ENCODE results near the gene PLCH1.

Gene PLCH1

DNA sequence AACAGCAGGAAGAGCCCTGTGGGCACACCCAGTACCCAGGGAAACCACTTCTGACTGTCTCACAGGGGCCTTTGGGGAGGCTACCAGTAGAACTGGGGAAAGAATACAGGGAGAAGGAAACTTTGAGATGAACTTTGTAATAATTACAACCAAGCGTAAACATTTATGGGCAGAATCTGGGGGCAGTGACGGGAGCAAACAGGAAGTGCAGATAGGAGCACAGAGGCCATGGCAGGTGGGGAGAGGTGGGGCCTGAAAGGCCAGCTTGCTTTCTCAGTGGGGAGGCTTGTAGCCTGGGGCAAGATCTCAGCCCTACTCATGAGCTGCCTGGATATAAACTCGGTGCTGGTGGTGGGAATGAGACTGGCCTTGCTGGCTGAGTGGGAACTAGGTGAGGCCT, 209.8 kb downstream of the PLCH1 start:
- DNase-seq (ENCODE audit: low read depth) = no peak

DNA sequence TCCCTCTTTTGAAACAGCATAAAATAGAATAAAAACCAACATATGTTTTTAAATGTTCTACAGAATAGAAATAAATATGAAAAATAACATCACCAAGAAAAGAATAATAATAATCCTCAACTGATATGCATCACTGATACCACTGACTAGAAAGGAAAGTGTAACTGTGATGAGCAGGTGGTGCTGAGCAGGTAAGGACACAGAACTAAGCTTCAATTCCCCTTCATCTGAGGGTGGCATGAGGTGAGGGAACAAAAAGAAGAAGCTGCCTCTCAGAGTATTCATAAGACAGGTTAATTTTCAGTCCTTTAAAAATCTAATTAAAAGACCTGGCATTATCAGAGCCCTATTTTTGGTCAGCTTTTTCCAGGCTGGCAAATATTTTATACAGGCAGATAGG, 216.3 kb downstream of the PLCH1 start:
- DNase-seq (ENCODE audit: low read depth) = no peak

DNA sequence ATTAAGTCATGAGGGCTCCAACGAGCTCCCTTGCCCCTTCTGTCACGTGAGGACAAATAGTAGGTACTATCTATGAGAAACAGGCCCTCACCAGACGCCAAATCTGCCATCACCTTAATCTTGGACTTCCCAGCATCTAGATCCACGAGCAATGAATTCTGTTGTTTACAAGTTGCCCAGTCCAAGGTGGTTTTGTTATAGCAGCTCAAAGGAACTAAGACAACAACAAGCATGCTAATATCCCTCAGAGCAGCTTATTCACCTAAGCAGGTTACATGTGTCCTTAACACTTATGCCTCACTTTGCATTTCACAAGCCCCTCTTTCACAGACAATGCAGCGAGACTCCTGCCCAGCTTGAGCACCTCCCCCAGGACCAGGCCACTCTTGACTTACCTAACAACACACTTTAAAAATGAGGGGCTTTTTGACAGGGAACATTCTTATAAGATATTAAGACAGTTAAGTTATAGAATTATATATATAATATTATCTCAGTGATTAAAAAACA, 219.5 kb downstream of the PLCH1 start:
- no peak for DNase-seq (ENCODE audit: low read depth)

DNA sequence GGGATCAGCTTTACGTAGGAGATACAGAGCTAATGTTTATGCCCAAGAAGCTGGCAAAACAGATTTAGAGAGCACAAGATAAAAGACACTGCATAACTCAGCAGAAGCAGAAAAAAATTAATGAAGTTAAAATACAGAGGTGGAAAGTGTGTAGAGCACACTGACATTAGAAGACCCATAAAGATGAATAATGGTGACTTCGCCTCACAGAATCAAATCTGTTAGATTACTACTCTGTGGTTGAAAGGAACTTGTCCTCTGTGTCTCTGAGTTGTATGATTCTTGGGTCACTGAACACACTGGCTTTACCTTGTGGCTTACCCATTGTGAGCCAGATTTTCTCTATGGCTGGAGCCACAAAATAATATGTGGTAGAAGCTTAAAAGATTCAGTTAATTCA, 224.4 kb downstream of the PLCH1 start:
- no peak for DNase-seq (ENCODE audit: low read depth)

DNA sequence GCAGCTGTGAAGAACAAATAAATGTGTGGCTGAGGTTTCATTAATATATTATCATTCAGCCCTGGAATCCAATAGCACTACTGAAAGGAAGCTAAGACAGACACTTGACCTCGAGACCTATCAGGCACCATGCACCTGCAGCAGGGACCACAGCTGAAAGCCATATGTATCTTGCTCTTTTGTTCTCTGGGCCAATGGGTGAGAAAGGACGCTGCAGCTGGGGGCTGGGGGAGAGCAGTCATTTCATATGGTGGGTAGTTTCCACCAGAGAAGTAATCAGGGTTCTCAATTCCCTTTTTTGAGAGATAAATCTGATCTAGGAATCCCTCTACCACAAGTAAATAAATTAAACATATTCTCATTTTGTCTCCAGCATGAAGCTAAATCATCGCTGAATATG, 225.8 kb downstream of the PLCH1 start:
- no peak for DNase-seq (ENCODE audit: low read depth)

DNA sequence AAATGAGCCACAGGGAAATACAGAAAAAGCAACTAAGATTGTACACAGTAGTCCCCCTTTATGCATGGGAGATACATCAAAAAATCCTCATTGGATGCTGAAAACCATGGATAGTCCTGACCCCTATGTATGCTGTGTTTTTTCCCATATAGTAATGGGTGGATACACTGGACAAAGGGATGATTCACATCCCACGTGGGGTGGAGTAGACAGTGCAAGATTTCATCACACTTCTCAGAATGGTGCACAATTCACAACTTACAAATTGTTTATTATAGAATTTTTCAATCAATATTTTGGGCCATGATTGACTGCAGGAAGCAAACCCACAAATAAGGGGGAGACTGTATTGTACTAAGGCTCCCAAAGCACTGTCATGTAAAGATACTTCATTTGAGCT, 227.0 kb downstream of the PLCH1 start:
- no peak for DNase-seq (ENCODE audit: low read depth)

DNA sequence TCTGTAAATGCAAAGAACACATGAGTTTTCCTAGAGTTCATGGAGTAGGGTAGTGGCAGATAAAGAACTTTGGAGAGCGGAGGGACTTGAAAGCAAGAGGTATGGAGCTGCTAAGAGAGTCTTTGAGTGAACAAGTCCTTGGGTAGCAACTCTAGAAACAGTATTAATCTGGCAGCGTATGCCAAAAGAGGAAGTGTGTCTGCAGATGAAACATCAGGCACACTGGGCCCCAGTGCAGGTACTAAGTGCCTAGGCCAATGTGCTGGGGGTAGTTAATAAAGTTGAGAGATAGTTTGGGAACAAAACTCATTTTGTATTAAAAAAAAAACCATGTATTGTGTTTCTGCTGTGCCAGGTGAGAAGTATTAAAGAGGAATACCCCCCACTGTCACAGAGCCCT, 228.4 kb downstream of the PLCH1 start:
- DNase-seq (ENCODE audit: low read depth) = no peak

DNA sequence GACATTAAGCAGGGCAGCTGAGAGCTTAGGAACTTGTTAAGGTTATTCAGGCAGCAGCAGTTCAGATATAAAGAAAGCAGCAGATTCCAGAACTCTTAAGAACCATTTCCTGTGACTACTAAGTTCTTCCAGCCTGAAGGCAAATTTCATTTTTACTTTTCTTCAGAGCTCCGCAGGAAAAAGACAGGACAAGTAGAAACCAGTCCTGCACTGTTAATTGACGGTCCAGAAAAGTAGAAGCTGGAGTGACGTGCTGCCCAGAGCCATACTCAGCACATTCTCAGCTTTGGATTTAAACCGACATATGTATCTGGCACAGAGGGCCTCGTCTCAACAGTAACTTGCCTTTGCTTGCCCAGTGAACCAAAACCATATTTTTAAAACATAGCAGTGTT, 232.0 kb downstream of the PLCH1 start:
- DNase-seq (ENCODE audit: low read depth) = no peak

DNA sequence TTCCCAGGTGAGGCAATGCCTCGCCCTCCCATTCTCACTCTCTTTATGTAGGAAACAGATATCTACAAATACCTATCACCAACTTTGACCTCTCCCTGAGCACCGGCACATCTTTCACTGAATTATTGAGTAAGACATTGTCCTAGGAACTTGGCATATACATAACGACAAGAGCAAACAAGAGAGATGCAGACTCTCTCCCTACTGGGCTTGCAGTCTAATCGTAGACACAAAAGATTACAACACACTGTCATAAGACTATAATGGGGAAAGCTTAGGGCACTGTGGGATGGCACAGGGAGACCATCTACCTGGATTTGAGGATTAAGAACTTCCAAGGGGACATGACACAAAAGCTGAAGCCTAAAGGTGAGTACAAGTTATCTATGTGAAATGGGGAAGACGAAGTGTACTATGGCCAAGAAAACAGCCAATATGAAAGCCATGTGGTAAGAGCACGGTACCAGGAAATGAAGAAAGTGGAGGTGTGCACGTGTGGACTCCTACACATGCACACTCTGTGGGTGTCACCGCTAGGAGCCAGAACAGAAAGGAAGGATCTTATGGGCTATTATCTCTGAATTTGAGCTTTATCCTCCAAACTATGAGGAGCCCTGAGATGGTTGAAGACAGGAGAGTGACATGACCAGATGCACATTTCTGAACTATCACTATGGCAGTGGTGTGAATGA, 232.6 kb downstream of the PLCH1 start:
- no peak for DNase-seq (ENCODE audit: low read depth)

DNA sequence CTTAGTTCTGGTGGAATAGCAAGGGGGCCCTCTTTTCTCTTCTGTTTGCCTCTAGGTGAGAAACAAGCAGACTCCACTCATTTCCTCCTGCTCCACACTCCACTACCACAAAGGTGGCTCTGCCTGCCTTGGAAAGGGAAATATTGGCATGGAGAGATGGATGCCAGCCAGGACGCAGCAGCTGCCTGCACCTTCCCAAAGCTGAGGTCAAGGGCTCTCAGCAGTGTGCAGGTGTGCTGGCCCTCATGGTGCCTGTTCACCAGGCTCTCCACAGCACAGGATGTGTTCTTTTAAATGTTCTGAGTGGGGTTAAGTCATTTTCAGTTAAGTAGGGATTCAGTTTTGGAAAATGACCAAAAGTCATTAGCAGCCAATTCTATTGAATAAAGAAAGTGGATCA, 240.2 kb downstream of the PLCH1 start:
- DNase-seq (ENCODE audit: low read depth) = no peak

DNA sequence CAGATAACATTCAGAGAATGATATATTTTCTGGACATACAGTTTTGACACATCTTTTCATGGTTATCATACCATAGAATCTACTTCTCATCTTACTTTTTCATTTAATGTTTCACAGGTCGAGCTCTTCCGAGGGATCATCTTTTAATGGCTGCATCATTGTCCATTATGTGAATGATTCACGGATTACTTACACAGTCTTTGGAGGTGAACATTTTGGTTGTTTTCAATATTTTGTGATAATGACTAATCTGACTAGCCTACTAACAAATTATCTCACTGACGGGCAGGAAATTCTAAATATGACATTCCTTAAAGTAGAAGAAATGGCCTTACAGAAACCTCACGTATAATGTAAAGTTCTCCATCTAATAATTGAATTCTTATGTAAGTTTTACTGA, 242.2 kb downstream of the PLCH1 start:
- DNase-seq (ENCODE audit: low read depth) = no peak

DNA sequence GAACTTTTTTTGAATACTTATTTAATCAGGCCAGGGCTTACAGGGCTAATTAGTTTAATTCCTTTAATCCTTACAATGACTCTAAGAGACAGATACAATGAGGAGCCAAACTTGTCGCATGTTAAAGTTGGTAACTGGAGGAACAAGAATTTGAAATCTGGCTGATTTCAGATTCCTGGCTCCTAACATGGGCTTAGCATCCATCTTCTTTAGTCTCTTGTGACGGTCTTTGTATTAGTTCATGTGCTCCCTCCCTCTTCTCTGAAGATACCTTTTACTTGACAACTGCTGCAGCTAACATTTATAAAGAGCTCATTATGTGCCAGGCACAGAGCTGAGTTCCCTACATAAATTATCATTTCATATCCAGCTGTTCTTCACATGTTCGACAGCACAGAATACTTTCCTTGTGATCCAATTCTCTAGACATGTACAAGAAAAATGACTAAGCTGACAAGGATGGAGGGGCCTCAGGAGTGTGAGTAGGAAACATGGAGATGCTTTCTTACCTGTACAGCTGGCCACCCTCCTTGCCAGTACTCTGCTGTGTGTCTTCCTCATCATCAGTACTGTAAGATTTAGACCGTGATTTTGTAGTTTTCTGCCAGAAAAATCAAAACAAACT, 244.6 kb downstream of the PLCH1 start:
- no peak for DNase-seq (ENCODE audit: low read depth)

DNA sequence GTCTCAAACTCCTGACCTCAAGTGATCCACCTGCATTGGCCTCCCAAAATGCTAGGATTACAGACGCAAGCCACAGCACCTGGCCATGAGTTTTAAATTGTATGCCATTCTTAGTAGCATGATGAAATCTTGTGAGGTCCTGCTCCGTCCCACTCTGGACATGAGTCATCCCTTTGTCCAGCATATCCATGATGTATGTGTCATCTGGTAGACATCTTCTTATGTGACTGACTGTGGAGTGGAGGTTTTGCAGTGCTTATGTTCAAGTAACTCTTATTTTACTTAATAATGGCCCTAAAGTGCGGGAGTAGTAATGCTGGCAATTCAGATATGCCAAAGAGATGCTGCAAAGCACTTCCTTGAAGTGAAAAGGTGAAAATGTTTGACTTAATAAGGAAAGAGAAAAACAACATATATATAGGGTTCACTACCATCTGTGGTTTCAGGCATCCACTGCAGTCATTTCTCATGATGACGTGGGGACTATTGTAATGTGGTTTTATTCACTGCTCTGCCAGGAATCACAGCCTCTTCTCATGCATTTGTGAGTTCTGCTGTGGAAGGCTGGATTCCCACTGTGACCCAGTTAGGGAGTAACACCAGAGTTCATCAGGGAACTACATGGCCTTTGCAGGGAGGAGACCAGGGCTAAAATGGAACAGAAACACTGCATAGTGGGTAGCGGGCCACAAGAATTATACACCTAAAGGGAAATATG, 246.8 kb downstream of the PLCH1 start:
- no peak for DNase-seq (ENCODE audit: low read depth)

DNA sequence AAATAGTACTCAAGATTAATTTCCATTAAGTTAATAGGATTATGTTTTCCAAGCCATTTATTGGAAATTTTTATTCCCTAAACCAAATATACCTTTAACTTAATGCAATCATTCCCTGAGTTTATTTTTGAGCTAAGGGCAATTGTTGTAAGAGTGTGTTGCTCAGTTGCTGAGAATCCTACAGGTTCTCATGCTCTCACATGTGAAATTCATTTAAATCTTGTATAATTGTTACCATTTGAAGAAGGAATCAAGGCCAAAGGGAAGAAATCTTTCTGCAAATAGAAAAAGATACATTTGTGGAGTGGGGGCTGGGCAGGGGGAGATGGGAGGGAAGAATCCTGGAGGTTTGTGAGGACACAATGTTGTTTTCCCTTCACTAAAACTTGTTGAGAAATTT, 248.7 kb downstream of the PLCH1 start:
- DNase-seq (ENCODE audit: low read depth) = no peak

DNA sequence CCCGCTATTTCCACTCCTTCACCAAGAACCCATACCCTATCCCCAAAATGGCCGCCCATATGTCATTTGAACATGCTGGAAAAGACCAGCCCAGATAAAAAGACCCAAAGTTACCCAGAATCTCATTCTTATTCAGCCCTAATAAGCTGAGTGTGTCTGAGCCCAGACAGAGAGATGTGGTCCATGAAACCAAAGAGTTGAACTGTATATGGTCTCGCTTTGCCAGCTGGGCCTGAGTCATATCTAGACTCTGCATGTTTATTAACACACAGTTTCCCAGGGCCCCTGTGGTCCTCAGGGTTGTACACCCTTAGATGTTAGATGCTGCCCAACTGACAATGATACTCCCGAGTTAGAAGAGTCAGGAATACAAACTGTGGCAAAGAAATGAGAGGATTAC, 249.5 kb downstream of the PLCH1 start:
- DNase-seq (ENCODE audit: low read depth) = no peak

DNA sequence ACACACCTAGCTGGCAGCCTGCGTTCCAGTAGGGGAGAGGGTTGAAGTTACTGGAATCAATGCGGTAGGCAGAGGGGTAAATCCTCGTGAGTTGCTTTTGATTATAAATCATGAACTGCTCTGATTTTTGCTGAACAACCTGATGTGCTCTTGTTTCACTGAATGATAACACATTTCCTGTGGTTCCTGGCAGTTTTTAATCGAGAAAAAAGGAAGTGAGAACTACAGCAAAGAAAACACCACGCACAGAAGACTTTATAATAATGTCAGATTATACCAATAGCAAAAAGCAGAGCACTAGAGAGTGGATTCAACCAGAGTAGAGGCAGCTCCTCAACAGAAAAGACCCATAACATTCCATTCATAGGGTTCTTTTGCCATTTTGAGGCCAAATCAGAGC, 250.5 kb downstream of the PLCH1 start:
- DNase-seq (ENCODE audit: low read depth) = no peak

DNA sequence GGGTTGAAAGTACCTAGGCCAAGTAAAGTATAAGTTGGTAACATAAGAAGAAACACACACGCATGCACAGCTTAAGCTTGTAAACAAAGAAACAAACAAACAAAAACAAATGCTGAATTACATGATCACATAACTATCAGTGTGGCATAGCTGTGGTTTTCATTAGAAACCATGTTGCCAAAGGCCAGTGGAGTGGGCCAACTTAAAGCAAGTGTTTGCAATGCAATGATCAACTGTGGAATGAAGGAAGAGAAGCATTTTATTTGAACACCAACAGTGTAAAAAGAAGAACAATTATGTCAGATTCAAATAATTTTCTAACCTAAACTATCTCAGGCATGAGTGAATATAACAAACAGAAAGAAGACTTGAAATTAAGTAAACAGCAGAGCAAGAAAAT, 252.0 kb downstream of the PLCH1 start:
- no peak for DNase-seq (ENCODE audit: low read depth)

DNA sequence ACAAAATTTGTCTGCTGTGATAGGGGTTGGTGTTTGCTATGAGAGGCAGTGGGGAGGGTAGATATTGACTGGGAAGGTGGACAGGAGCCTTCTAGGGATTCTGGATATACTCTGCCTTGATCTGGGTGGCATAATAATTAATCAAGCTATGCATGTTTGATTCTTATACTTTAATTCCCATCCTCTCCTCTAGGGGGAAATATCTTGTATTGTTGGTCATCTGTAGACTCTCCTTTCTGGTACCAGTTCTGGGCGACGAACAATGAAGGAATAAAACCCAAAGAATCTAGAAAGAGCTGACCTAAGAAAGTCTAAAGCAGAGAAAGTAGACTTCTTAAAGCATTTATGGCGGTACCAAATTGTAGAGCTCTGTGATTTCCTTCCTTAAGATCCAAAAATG, 253.2 kb downstream of the PLCH1 start:
- DNase-seq (ENCODE audit: low read depth) = no peak

DNA sequence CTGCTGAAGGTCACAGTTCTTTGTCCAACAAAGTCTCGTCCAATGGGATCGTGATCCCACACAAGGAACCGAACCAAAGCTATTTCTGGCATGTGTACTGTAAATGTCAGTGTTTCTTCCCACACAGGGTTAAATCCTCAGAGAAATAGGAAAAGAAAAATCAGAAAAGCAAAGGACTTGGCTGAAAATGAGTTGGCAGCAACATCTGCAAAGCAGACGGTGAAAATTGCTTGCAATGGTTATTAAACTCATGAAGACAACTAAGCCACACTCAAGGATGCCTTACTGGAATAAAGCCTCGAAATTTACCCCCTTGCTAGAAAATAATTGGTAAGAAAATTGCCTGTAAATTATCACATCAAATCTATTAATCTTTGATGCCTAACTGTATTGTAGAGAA, 256.2 kb downstream of the PLCH1 start:
- no peak for DNase-seq (ENCODE audit: low read depth)

DNA sequence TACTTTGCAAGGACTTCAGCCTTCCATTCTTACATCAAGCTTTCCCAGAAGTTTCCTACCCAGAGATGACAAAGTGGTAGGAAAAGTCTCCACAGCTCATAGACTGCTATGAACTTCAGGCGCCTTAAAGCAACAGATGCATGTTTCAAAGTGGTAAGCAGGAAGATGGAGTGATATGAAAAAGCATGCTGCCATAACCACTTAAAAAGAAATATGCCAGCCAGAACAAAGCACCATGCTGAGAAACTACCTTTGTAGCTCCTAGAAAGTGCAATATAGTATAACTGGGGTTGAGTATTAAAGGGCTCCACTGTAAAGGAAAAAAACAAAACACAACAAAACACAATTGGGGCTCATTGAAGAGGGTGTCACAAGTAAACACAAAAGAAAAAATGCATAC, 259.0 kb downstream of the PLCH1 start:
- DNase-seq (ENCODE audit: low read depth) = no peak

DNA sequence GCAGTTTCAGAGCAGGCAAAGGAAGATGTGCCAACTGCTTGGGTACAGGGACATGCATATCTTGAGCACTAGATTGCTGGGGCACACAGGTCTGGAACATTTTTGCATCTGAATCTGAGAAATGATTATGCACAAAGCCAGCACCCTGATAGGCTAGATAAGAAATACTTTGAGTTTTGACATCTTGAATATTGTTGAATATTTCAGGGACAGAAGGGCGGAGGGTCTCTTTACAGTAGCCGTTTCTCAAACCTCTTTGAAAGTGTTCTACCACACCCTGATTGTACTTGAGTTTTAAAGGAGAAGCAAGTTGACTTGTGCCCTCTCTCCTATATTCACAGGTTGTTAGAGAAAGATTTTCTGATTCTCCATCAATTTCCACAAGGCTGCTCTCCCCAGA, 263.3 kb downstream of the PLCH1 start:
- DNase-seq (ENCODE audit: low read depth) = no peak

DNA sequence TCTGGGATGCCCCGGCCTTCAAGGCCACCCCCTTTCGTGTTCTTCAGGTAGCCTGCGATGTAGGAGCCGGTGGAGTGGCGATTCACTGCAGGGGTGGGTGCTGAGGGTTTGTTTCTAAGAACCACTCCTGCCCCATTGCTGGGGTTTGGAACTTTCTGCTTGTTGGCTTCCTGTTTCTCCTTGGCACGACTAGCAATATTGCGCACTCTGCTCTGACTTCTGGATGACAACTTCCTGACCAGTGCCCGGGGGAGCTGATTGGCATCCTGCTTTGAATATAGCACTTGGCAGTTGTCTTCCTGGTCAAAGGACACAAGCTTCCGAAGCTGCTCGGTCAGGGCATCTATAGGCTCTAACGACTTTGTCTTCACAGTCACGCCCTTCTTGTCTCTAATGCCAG, 263.8 kb downstream of the PLCH1 start:
- DNase-seq (ENCODE audit: low read depth) = no peak

DNA sequence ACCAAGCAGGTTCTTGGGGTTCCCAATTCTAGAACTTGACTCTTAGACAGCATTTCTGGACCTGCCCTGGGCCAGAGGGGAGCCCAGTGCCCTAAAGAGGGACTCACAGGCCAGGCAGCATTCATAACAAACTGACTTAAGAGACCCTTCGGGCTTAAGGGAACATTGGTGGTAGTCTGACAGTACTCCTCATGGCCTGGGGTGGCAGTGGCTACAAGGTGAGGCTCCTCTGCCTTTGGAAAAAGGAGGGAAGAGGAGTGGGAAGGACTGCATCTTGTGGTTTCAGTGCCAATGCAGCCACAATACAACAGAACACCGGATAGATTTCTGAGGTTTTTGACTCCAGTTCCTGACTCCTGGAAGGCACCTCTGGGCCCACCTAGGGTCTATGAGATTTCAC, 279.2 kb downstream of the PLCH1 start:
- no peak for DNase-seq (ENCODE audit: low read depth)

DNA sequence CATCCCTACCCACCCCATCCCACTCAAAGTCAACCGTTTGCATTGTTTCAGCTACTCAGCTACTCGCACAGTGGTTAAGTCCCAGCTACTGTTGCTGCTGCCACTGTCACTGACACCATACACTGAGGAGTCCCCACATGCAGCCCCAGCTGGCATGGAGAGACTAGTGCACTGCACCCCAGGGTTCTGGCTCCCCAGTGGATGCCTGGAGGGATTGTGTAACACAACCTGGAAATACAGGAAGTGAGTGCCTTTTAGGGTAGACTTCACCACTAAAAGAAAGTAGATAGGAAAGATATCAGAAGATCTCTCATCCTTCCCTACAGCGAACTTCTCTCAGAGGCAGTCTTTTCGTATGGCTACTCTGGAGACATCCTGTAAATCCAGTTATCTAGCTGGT, 282.2 kb downstream of the PLCH1 start:
- DNase-seq (ENCODE audit: low read depth) = no peak

Data from activated T-helper 1 cell treated with Interleukin-2 at 50 U/mL for 16 hours (primary cell).